CD14-positive monocyte (primary cell): Measurements from ENCODE around the gene RTCA. TPM values are rescaled to one million over a fixed set of nuclear protein-coding genes. Genes with fewer than 3 reads are reported as not detected.

Experiments used
- DNase-seq, 3 donors: peaks; one replicate each; pipeline ENCODE4 v3.0.0-alpha.2; 2011 to 2022
- H2AFZ ChIP-seq: 2 replicates; pipeline ENCODE4 v1.6.0; 2012; ENCODE audit warnings: mild to moderate bottlenecking, low read depth, low read length, inconsistent platforms; ENCODE audit not compliant: insufficient read depth, poor library complexity, severe bottlenecking
- H3K27ac ChIP-seq, 2 donors: 1 replicate in 1 of 2; 2 replicates in 1 of 2; pipeline ENCODE4 v1.5.1; 2012 to 2013; ENCODE audit warnings: low read length in 2 of 2, control low read depth in 1 of 2, inconsistent platforms in 1 of 2, low read depth in 1 of 2, mild to moderate bottlenecking in 1 of 2
- H3K27me3 ChIP-seq, 2 donors: one replicate each; pipeline versions ENCODE4 v1.6.0 to v1.6.1; 2011 to 2013; ENCODE audit warnings: low read length in 2 of 2; ENCODE audit not compliant: control insufficient read depth in 2 of 2, insufficient read depth in 2 of 2
- H3K36me3 ChIP-seq, 2 donors: replicated peaks in 1 of 2; 1 replicate in 1 of 2; 2 replicates in 1 of 2; pipeline versions ENCODE4 v1.5.1 to v1.6.1; 2012 to 2013; ENCODE audit warnings: low read length in 2 of 2, control low read depth in 1 of 2, inconsistent platforms in 1 of 2, mild to moderate bottlenecking in 1 of 2; ENCODE audit not compliant: insufficient read depth in 2 of 2, control insufficient read depth in 1 of 2
- H3K4me1 ChIP-seq, 2 donors: 1 replicate in 1 of 2; 2 replicates in 1 of 2; pipeline versions ENCODE4 v1.5.1 to v1.6.1; 2012 to 2013; ENCODE audit warnings: low read length in 2 of 2, control low read depth in 1 of 2, inconsistent platforms in 1 of 2, mild to moderate bottlenecking in 1 of 2, moderate library complexity in 1 of 2; ENCODE audit not compliant: insufficient read depth in 2 of 2, control insufficient read depth in 1 of 2
- H3K4me2 ChIP-seq: replicated peaks from 2 replicates; pipeline ENCODE3; 2012; ENCODE audit warnings: low read length, moderate library complexity, mild to moderate bottlenecking; ENCODE audit not compliant: poor library complexity, severe bottlenecking; ENCODE audit errors: extremely low read depth
- H3K4me3 ChIP-seq, 3 experiments: fragments of 200-600 bp in 1 of 3; sonication (generic) in 1 of 3; replicated peaks in 1 of 3; 1 replicate in 2 of 3; 2 replicates in 1 of 3; pipeline ENCODE4 v1.5.1; 2011 to 2013; ENCODE audit warnings: low read length in 3 of 3, mild to moderate bottlenecking in 3 of 3, control low read depth in 2 of 3, low read depth in 2 of 3, inconsistent platforms in 1 of 3, moderate library complexity in 1 of 3
- H3K79me2 ChIP-seq: 2 replicates; pipeline ENCODE4 v1.6.0; 2012; ENCODE audit warnings: mild to moderate bottlenecking, control low read depth, inconsistent platforms, low read length, moderate library complexity; ENCODE audit not compliant: insufficient read depth
- H3K9ac ChIP-seq: 2 replicates; pipeline ENCODE4 v1.6.0; 2017; ENCODE audit warnings: low read length, mild to moderate bottlenecking; ENCODE audit not compliant: insufficient read depth, poor library complexity, severe bottlenecking
- H3K9me3 ChIP-seq, 2 donors: replicated peaks in 1 of 2; 1 replicate in 1 of 2; 2 replicates in 1 of 2; pipeline versions ENCODE4 v1.5.1 to v1.6.1; 2012 to 2013; ENCODE audit warnings: low read length in 2 of 2, control low read depth in 1 of 2; ENCODE audit not compliant: control insufficient read depth in 1 of 2, insufficient read depth in 1 of 2
- H4K20me1 ChIP-seq: 2 replicates; pipeline ENCODE4 v1.6.0; 2012; ENCODE audit warnings: mild to moderate bottlenecking, low read length, control low read depth, moderate library complexity; ENCODE audit not compliant: insufficient read depth
- H3K27ac Mint-ChIP-seq, 7 donors: one replicate each; pipeline ENCODE4 v1.8.0; 2020; ENCODE audit warnings: mild to moderate bottlenecking in 7 of 7, mixed read lengths in 7 of 7, moderate library complexity in 6 of 7, inconsistent platforms in 2 of 7
- H3K27me3 Mint-ChIP-seq, 3 donors: one replicate each; pipeline ENCODE4 v1.8.0; 2021 to 2022; ENCODE audit warnings: low read depth in 3 of 3, mild to moderate bottlenecking in 3 of 3, mixed read lengths in 3 of 3, moderate library complexity in 3 of 3, inconsistent platforms in 1 of 3
- H3K36me3 Mint-ChIP-seq, 2 donors: one replicate each; pipeline ENCODE4 v1.8.0; 2020; ENCODE audit warnings: mixed read lengths in 2 of 2, inconsistent platforms in 1 of 2, mild to moderate bottlenecking in 1 of 2
- H3K4me1 Mint-ChIP-seq: one replicate; pipeline ENCODE4 v1.8.0; 2020; ENCODE audit warnings: mild to moderate bottlenecking, mixed read lengths
- H3K4me3 Mint-ChIP-seq, 2 donors: one replicate each; pipeline ENCODE4 v1.8.0; 2020; ENCODE audit warnings: mild to moderate bottlenecking in 2 of 2, mixed read lengths in 2 of 2, moderate library complexity in 1 of 2
- H3K9me3 Mint-ChIP-seq, 7 donors: one replicate each; pipeline ENCODE4 v1.8.0; 2020 to 2022; ENCODE audit warnings: mixed read lengths in 7 of 7, mild to moderate bottlenecking in 6 of 7, moderate library complexity in 6 of 7, inconsistent platforms in 2 of 7
- CTCF ChIP-seq: fragments of 200-600 bp; IDR thresholded peaks from one replicate; pipeline ENCODE4 v1.8.0; 2022; ENCODE audit warnings: antibody characterized with exemption, mild to moderate bottlenecking
- WGBS: methylation state at CpG from one replicate; pipeline ENCODE4 v1.1.5; 2013; ENCODE audit warnings: missing lambda C conversion rate; ENCODE audit not compliant: insufficient coverage; 5-methylcytosine and 5-hydroxymethylcytosine counted together
- intact Hi-C, 2 donors: fragments of 100-400 bp; cut with micrococcal nuclease; formaldehyde crosslinking; loops; one replicate each; pipeline versions ENCODE4 v1.15.0 to v1.15.1; 2023
- polyA plus RNA-seq, 3 donors: library from polyadenylated mRNA; depleted of rRNA in 1 of 3; unstranded in 2 of 3; stranded (reverse) in 1 of 3; fragments of 300-500 nt in 2 of 3; fragments of >200 nt in 1 of 3; fragmentation: Illumina TruSeq in 2 of 3; gene quantifications; 1 replicate in 2 of 3; 2 replicates in 1 of 3; pipeline ENCODE4 v1.2.3, GENCODE V29; 2012 to 2021

The RTCA gene
- polyA plus RNA-seq, 3 donors = 11.7 to 18.3 (median 17.9) TPM

GRCh38 chr1:100246738-100247137, 19.3 kb upstream of the RTCA start:
- Histone ChIP-seq H2AFZ (no peak overlapping the region), H3K4me2 (no peak overlapping the region), H3K36me3 (peaks cover 0 to 4% of the 10 kb centered on the region in 2 donors), H3K4me3 (no peak overlapping the region), H3K79me2 (peaks cover 61% of the 10 kb centered on the region), H3K9me3 (no peaks in the 10 kb centered on the region), H3K4me1 (peaks cover 13 to 14% of the 10 kb centered on the region in 2 donors), H3K27me3 (no peaks in the 10 kb centered on the region), H3K9ac (no peak overlapping the region), H4K20me1 (peaks cover 4% of the 10 kb centered on the region), H3K27ac (no peak overlapping the region)
- H3K27me3 Mint-ChIP-seq = no peaks in the 10 kb centered on the region
- intact Hi-C loops = loop anchor here in 1 of 2 donors (5.0 kb wide), 1 partner anchor 114 kb away; the partner anchor contains the start of genes SASS6 and TRMT13
- H3K4me3 Mint-ChIP-seq = no peak overlapping the region
- DNase-seq = no peak
- H3K27ac Mint-ChIP-seq = no peak overlapping the region
- no peak for TF ChIP-seq CTCF
- peaks cover 8 to 12% of the 10 kb centered on the region in 2 donors for H3K36me3 Mint-ChIP-seq
- H3K4me1 Mint-ChIP-seq = peaks cover 10% of the 10 kb centered on the region
- WGBS = 92% methylated on average over 4 of the region's 4 CpGs
- H3K9me3 Mint-ChIP-seq = no peaks in the 10 kb centered on the region

- peak in 1 of 3 donors; percentile 10 for DNase-seq
- no peak overlapping the region for H3K27ac Mint-ChIP-seq
- Histone ChIP-seq H3K27me3 (no peaks in the 10 kb centered on the region), H3K4me2 (peak overlapping the region; percentile 93), H3K9ac (peak overlapping the region; percentile 87), H2AFZ (peak overlapping the region; percentile 98), H3K79me2 (peaks cover 47% of the 10 kb centered on the region), H3K4me1 (peaks cover 13 to 14% of the 10 kb centered on the region in 2 donors), H3K4me3 (peak overlapping the region; percentile 79 to 97 (median 91)), H3K36me3 (no peaks in the 10 kb centered on the region), H4K20me1 (peaks cover under 1% of the 10 kb centered on the region), H3K27ac (peak overlapping the region; percentile 70 to 96), H3K9me3 (no peaks in the 10 kb centered on the region)
- H3K9me3 Mint-ChIP-seq = no peaks in the 10 kb centered on the region
- WGBS = 0% methylated on average over 7 of the region's 12 CpGs
- peaks cover 1% of the 10 kb centered on the region in 2 donors for H3K36me3 Mint-ChIP-seq
- no peak for TF ChIP-seq CTCF
- intact Hi-C loops = loop anchor here in 1 of 2 donors (5.0 kb wide), 1 partner anchor 117 kb away; the partner anchor contains the start of genes SASS6 and TRMT13
- H3K4me1 Mint-ChIP-seq = peaks cover 10% of the 10 kb centered on the region
- H3K27me3 Mint-ChIP-seq = peaks cover 0 to 2% (median 1%) of the 10 kb centered on the region in 3 donors
- no peak overlapping the region for H3K4me3 Mint-ChIP-seq
Measured at GRCh38 chr1:100249155-100249536, 16.9 kb upstream of the RTCA start.
